ENCODE results near the gene IGF2BP2.
"Not testable (repeated sequence)": the region's sequence is repeated elsewhere in the genome, so short reads cannot be mapped to it uniquely, and the experiment has no call there.

The IGF2BP2 gene

DNA sequence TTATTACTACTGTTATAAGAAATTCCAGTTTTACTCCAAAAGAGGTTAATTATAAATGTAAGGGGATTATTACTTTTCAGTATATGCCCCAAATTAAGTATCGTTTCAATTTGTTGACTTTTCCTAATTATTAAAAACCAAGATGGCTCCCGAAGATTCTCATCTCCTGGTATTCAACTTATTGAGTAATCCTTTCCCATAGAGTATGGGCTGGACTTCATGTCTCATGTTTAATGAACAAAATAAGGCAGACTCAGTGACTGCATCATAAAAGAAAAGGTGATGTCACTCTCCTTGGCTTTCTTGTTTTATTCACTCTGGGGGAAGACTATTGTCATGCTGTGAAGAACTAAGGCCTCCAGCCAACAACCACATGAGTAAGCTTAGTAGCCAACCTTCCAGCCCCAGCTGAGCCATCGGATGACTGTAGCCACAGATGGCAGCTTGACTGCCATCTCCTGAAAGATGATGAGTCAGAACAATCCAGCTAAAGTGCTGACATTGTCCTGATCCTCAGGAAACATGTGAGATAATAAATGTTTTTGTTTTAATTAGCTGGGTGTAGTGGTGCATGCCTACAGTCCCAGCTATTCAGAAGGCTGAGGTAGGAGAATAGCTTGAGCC lies 17.3 kb downstream of the IGF2BP2 start:
- no peak for DNase-seq (ENCODE audit: low read depth in 2 of 2)

- DNase-seq (ENCODE audit: low read depth in 2 of 2): not testable (repeated sequence)
Observed at GRCh38 chr3:185798831-185799110, 26.1 kb downstream of the IGF2BP2 start.

GRCh38 chr3:185797993-185798830 lies 26.6 kb downstream of the IGF2BP2 start:
- no peak for DNase-seq (ENCODE audit: low read depth in 2 of 2)

DNA sequence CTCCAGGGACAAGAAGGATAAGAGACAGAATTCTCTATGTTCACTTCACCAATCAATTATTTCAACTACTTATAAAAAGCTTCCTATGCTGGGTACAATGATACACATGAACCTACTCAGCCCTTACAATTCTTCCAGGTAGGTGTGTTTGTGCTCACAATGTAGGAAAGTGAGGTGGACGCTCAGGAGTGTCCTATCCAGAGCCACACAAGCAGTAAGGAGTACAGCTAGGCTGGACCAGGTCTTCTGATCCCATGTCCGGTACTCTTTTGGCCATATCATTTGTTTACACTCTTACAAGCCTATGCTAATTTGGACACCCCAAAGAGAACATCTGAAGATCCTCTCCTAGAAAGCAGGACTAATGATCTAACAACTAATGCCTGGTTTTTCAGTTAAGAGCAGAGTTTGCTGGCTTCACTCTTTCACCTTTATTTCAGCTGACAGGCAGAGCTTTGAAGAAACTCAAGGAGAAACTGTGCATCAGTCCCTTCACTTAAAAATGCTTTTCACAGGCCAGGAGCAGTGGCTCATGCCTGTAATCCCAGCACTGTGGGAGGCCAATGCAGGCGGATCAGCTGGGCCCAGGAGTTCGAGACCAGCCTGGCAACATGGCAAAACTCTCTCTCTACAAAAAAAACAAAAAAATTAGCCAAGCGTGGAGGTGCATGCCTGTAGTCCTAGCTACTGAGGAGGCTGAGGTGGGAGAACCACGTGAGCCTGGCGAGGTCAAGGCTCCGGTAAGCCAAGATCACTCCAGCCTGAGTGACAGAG lies 27.5 kb downstream of the IGF2BP2 start:
- no peak for DNase-seq (ENCODE audit: low read depth in 2 of 2)

DNA sequence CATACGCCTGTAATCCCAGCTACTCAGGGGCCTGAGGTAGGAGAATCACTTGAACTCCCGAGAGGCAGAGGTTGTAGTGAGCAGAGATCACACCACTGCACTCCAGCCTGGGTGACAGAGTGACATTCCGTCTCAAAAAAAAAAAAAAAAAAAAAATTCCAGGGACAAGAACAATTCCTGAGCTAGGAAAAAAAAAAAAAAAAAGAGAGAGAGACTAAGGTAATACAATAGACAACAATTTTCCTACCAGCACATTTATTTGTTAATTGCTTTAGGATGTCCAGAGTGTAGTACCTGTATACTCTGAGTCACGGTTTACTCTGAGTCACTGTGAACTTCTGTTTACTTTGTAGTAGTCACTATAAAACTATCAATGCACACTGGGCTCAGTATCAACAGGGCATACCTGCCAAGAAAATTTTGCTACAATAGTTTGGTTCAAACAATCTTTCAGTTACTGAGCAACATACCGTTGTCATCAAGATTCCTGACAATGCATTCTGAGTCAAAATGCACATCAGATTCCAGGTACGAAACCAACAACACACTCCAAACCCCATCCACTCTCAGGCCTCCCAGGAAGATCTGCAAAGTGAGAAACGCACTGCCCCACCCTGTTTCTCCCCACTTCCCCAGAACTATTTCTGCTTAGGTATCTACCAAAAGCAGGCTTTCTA lies 28.3 kb downstream of the IGF2BP2 start:
- no peak for DNase-seq (ENCODE audit: low read depth in 2 of 2)

DNA sequence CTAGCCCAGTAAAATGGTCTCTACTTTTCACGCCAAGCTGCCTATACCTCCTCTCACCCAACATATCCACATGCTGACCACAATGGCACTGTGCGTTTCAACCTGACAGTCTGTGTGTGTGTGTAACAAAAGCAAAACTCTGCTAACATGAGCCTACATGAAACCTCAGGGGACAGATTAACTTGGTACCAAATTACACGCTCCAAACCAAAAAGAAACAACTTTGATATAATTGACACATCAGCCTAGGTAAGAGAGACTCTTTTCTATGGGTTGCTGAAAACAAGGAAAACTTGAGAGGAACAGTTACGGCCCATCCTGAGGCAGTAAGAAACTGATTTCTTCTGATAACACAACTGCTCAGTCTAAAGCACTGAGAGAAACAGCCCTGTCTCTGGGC lies 31.5 kb downstream of the IGF2BP2 start:
- DNase-seq (ENCODE audit: low read depth in 2 of 2): no peak

DNA sequence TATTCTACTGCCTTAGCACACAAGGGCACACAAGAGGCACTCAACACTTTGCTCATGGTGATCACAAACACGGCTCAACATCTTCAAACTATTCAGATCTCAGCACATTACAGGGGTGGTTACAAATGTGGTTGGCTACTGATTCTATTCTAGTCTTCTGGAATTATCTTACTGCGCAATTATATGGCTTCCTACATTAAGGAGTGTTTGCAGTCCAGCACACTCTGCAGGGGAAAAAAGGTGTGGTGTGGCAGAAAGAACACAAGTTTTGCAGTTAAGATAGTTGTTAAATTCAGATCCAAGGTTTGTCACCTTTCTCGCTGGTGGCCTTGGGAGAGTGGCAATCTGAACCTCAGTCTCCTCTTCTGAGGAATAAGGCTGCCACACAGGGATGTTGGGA lies 31.9 kb downstream of the IGF2BP2 start:
- DNase-seq (ENCODE audit: low read depth in 2 of 2): no peak

GRCh38 chr3:185789891-185790830 lies 34.7 kb downstream of the IGF2BP2 start:
- no peak for DNase-seq (ENCODE audit: low read depth in 2 of 2)

GRCh38 chr3:185789134-185789533 lies 35.7 kb downstream of the IGF2BP2 start:
- DNase-seq (ENCODE audit: low read depth in 2 of 2): no peak

GRCh38 chr3:185788292-185788691 lies 36.5 kb downstream of the IGF2BP2 start:
- DNase-seq (ENCODE audit: low read depth in 2 of 2): no peak

GRCh38 chr3:185786956-185787877 lies 37.6 kb downstream of the IGF2BP2 start:
- DNase-seq (ENCODE audit: low read depth in 2 of 2): no peak

- DNase-seq (ENCODE audit: low read depth in 2 of 2): not testable (repeated sequence)
Observed at GRCh38 chr3:185786258-185786657, 38.6 kb downstream of the IGF2BP2 start.

DNA sequence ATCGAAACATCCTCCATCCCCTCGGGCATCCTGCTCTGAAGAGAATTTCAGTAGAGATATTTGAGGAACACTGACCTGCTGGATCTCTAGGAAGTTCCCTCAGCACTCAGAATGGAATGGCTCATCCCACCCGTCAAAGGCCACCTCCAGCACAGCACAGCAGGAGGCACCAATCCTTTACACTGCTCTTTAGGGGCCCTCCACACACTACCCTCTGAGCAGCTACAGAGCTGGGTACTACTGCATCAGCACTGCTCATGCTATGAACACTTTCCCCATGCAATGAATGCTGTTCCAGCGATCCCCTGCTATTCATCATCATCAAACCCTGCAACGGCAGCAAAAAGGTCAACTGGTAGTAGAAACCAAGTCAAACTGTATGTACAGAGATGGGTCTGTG lies 40.5 kb downstream of the IGF2BP2 start:
- DNase-seq (ENCODE audit: low read depth in 2 of 2): no peak

DNA sequence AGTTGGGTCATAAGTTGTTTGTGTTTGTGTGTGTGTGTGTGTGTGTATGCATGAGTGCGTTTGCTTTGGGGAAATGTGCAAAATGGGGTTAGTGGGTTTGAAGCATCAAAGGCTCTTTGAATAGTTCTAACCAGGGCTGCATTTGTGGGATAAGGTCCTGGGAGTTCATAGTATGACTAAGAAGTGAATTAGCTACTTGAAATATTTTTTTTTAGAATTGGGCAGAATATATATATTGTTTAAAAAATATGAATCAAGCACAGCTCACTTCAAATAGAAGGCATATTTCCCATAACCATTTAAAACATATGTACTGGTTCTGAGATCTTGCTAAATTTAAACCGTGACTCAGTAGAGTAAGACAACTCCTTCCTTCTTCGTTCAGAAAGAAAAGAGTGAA lies 43.1 kb downstream of the IGF2BP2 start:
- DNase-seq (ENCODE audit: low read depth in 2 of 2): no peak

- DNase-seq (ENCODE audit: low read depth in 2 of 2): no peak
Observed at GRCh38 chr3:185779461-185779860, 45.4 kb downstream of the IGF2BP2 start.

GRCh38 chr3:185778821-185779220 lies 46.0 kb downstream of the IGF2BP2 start:
- no peak for DNase-seq (ENCODE audit: low read depth in 2 of 2)

DNA sequence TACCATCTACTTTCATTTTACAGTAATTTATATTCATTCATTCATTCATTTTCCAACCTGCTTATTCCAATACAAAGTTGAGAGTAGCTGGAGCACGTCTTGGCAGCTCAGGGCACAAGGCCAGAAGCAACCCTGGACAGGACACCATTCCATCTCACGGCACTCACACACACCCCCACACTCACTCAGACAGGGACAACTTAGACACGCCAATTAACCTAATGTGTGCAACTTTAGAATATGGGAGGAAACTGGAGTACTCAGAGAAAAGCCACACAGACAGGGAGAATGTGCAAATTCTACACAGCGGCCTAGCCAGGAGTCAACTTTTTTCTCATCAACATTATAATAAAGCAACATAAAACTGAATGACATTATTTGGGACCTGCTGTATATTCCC lies 46.7 kb downstream of the IGF2BP2 start:
- no peak for DNase-seq (ENCODE audit: low read depth in 2 of 2)

DNA sequence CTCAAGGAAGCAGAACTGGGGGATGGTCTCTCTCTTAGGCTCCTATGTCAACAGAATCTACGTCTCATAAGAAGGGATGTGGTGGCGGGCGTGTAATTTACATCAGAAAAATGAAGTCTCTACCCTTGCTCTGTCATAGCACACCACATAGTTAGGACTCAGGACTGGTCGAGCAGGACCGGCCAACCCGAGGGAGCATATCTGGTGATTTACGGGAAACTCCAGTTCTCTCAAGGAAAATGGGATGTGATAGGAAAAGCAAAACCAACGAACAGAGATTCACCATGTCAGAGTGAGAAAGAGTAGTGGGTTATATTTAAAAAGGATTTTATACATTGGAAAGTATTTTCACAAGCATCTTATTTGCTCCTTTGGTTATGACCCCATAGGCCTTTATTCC lies 54.7 kb downstream of the IGF2BP2 start:
- no peak for DNase-seq (ENCODE audit: low read depth in 2 of 2)

GRCh38 chr3:185768578-185768982 lies 56.3 kb downstream of the IGF2BP2 start:
- DNase-seq (ENCODE audit: low read depth in 2 of 2): peak in 1 of 2 donors; percentile 37

Measured in stimulated activated CD4-positive, alpha-beta T cell treated with anti-CD3 and anti-CD28 coated beads, Interleukin-1b, Interleukin-23, amount 100 ng/mL, for 4 hours (primary cell).